Frontal cortex (tissue), 4 donors: ENCODE data around the gene MTMR2. TPM values are rescaled to one million over a fixed set of nuclear protein-coding genes. Genes with fewer than 3 reads are reported as not detected.
"Not testable (repeated sequence)": the region's sequence is repeated elsewhere in the genome, so short reads cannot be mapped to it uniquely, and the experiment has no call there.

ENCODE experiments used
- DNase-seq, 2 donors: peaks; one replicate each; pipeline ENCODE4 v3.0.0; 2012; ENCODE audit warnings: low spot score in 2 of 2
- FAIRE-seq: peaks from 2 replicates; lab custom pipeline; 2012; peaks lifted over from hg19 to GRCh38; lab: Jason Lieb, UNC
- total RNA-seq: library from RNA; depleted of rRNA; stranded (reverse); fragments of >200 nt; gene quantifications from one replicate; pipeline ENCODE4 v1.2.3, GENCODE V29; 2014
- donor health status: control.
- donor health status: control.
- donor health status: control.

MTMR2 gene
- total RNA-seq, 1 donor from 2014 or later, result 27.7 TPM

DNA sequence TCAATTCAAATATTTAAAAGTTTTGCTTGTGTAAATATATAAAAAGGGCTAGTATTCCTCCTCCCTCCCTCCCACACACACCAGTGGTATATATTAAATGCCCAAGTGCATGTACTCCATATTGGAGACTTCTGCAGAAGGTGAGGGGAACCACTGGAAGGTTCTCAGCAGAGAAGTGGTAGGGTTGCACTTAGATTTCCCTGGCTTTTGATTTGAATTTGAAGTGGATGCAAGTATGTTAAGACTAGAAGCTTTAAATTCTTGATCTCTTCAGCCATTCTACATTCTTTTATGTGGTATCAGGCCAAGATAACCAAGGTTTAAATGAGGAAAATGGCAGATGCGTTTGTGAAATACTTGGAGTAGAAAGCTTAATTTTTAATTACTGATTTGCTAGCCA, 90.5 kb downstream of the MTMR2 start:
- FAIRE-seq, result no peak
- no peak for DNase-seq

DNA sequence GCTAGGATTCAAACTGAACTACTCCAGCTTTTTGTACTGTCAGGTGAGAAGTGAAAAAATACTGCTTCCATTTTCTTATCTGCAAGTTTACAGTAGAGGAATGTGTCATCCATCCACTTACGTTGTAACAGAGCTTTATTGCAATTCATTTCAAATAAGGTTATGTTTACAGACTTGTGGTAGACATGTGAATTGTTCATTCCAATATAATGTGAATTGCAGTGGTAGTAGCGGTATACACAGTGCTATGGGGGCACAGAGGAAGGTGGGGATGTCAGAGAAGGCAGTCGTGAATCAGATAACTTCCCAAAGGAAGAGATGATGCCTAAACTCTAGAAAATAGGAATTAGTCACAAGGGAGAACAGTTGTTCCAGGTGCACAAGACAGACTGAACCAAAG, 91.1 kb downstream of the MTMR2 start:
- DNase-seq, result no peak
- no peak for FAIRE-seq

DNA sequence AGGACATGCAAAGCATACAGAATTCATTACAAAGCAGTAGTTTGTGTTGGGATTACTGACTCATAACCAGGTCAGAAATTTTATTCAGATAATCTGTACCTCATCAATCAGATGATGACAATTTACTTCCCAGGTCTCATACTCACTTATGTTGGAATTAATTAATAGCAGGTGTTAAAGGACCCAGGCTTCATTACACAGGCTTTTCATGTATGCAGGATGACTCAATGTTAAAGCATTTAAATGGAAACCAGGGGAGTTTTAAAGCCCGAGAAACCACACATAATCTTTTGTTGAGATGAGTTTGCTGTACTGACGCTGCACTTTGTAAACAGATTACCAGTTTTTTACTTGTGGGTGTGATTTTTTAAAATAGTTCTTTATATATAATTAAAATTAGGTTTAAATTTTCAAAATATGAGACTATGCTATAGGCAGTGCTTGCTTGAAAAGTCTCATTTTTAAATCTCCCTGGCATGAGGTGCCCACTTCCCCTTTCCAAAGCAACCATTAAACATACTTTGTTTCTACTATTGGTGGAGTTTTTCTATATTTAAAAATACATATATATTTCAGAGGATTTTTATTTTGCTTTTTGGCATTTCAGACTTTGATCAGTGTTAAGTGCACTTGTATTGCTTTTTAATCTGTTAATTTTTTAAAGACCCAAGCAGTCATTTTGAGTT, 92.6 kb downstream of the MTMR2 start:
- no peak for DNase-seq
- no peak for FAIRE-seq

DNA sequence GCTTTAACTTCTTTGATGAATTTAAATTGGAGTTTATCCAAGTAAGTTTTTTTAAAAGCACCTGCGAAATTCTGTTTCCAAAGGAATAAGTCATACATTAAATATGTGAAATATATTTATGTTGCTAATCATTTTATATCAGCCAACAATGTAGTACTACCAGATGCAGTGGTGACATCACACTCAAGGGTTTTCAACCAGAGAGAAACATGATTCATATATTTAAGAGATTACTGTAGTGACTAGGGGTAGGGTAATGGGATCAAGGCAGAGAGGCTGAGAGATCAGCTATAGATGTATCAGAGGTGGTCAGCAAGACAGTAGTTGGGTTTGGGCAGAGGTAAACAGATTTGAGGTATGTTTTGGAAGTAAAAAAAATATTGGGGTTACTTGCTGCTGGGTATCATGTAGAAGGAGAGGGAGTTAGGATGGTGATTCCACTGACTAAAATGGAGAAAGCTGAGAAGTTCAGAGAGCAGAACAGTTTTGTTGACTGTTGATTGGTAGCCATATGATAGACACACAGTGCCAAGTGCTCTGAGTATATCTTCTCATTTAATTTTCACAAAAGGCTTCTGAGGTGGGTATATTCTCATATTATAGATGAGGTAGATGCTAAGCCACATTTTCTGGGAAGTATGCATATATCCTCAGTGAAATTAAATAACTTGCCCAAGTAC, 94.2 kb downstream of the MTMR2 start:
- FAIRE-seq, result no peak

DNA sequence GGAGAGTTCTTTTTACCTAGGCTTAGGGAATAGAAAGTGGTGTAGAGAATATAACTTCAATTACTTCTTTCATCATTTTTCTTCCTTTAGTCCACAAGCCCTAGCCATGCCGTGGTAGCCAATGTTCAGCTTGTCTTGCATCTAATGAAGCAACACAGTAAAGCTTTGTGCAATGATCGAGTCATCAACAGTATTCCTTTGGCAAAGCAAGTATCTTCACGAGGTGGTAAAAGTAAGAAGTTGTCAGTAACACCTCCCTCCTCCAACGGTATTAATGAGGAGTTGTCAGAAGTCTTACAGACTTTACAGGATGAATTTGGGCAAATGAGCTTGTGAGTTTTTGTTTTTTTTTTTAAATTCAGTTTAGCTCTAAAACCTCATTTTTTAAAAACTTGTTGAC, 96.2 kb downstream of the MTMR2 start:
- no peak for DNase-seq
- no peak for FAIRE-seq

More for the DNA sequence above, 94.2 kb downstream of the MTMR2 start:
- no peak for DNase-seq

DNA sequence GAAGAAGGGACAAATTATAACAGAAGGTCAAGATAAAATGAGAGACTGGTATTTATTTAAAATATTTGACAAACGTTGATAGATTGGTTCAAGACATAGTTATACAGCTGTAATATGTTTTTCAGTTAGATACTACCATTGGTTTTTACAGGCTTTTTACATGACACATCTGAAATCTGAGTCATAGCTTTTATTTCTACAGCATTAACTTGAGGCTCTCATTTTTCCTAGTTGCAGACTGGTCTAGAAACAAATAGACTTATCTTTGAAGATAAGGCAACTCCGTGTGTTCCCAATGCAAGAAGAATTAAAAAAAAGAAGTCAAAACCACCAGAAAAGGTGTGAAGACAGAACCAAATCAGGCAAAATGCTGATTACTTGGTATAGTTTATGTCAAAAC, 102.3 kb downstream of the MTMR2 start:
- no peak for FAIRE-seq
- no peak for DNase-seq

DNA sequence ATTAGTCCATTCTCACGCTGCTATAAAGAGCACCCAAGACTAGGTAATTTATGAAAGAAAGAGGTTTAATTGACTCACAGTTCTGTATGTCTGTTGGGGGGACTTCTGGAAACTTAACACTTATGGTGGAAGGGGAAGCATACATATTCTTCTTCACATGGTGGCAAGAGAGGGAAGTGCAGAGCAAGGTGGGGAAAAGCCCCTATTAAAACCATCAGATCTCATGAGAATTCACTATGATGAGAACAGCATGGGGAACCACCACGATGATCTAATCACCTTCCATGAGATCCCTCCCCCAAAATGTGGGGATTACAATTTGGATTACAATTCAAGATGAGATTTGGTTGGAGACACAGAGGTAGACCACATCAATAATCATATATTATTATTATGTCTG, 107.9 kb downstream of the MTMR2 start:
- no peak for DNase-seq
- no peak for FAIRE-seq

DNA sequence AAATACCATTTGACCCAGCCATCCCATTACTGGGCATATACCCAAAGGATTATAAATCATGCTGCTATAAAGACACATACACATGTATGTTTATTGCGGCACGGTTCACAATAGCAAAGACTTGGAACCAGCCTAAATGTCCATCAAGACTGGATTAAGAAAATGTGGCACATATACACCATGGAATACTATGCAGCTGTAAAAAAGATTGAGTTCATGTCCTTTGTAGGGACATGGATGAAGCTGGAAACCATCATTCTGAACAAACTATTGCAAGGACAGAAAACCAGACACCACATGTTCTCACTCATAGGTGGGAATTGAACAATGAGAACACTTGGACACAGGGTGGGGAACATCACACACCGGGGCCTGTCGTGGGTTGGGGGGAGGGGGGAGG, 112.9 kb downstream of the MTMR2 start:
- DNase-seq, result not testable (repeated sequence)

DNA sequence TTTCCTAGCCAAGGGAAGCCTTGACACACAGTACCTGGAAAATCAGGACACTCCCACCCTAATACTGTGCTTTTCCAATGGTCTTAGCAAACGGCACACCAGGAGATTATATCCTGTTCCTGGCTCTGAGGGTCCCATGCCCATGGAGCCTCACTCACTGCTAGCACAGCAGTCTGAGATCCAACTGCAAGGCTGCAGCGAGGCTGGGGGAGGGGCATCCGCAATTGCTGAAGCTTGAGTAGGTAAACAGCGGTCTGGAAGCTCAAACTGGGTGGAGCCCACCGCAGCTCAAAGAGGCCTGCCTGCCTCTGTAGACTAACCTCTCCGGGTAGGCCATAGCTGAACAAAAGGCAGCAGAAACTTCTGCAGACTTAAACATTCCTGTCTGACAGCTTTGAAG, 117.4 kb downstream of the MTMR2 start:
- not testable (repeated sequence) for FAIRE-seq, DNase-seq

More for the DNA sequence above, 112.9 kb downstream of the MTMR2 start:
- FAIRE-seq, result not testable (repeated sequence)

DNA sequence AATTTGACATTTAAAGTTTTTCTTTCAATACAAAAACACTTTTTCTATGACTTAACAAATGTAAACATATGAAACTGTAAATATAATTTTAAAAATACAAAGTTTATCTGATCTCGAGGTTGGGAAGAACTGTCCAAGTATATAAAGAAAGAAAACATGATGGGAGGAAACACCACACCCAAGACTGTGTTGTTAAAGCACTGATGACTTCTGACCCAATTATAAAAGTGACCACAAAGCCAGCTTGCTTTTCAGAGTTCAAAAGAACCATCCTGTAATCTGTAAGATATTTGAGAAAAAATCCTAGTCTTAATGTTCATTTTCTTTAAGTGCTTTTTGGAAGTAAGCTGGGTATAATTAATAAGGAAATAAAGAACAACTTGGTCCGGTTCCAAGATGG, 118.0 kb downstream of the MTMR2 start:
- DNase-seq (no peak), FAIRE-seq (no peak)

DNA sequence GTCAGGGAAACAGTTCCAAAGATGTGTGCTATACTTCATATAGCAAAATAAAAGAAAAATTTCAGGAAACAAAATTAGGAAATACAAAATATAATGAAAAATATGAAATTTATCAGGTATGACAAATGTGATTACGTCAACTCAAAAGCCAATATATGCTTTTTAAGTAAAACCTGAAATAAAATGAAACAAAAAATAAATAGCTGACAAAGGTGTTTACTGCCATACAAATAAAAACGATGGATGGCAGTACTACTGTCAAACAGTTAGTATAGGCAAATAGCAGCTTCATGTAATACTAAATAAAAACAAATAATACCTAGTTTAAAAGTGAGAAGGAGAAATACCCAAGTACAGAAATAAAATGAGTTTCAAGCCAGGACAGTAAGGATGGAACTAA, 119.9 kb downstream of the MTMR2 start:
- FAIRE-seq, result no peak
- no peak for DNase-seq

DNA sequence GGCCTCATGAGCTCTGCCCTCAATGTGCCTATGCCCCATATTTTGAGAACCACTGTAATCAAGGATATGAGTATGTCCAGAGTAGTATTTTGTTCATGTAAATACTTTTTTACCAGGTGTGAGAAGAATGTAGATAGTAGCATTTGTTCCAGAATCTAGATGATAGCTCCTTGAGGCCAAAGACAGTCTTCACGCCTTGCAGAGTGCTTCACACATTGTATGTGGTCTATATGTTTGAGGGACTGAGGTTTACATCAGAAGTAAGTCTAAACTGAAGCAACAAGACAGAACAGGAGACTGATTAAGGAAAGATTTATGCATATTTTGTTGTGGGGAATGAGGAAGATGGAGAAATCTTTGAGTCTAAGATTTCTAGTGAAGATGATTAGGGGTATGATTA, 121.1 kb downstream of the MTMR2 start:
- DNase-seq (no peak), FAIRE-seq (no peak)

DNA sequence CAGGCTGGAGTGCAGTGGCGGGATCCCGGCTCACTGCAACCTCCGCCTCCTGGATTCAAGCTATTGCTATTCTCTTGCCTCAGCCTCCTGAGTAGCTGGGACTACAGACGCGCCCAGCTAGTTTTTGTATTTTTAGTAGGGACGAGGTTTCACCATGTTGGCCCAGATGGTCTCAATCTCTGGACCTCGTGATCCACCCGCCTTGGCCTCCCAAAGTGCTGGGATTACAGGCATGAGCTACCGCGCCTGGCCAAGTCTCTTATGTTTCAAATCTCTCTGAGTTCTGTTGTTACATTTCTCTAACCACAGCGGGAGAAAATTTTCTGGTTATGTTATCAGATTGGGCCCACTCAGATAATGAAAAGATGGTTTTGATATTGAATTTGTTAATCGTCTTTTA, 123.5 kb downstream of the MTMR2 start:
- FAIRE-seq, result no peak
- no peak for DNase-seq

DNA sequence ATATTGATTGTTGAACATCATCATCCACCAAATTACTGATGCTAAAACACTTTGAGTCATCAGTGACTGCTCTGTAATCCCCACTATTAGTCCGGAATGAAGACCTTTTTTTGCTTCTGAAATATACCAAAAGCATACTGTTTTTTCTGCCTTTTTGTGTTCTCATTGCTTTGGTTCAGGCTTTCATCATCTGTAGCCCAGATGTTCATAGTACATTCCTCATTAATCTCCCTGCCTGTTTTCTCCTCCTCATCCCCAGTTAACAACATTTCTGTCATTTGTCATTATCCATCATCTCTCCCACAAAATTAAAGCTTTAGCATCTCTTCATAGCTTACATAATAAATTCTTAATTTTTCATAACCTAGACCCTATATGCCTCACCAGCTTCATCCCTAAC, 124.4 kb downstream of the MTMR2 start:
- FAIRE-seq, result no peak

DNA sequence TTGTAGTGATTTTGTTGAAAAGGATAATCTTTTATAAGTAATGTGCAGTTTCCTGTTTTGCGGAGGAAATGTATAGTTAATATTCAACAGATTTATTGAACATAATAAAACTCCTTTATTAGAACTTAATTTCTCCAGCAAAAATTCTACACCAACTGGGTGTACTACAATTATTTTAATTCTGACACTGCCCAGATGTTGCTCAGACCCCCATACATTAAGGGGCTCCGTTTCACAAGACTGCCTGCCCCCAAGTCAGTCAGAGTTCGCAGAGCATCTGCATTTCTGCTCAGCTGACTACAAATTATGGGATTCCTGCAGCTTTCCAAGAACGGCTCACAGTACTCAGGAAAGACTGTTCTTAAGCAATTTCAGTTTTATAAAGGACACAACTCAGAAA, 127.4 kb downstream of the MTMR2 start:
- FAIRE-seq (no peak), DNase-seq (no peak)

More for the DNA sequence above, 124.4 kb downstream of the MTMR2 start:
- DNase-seq, result no peak

DNA sequence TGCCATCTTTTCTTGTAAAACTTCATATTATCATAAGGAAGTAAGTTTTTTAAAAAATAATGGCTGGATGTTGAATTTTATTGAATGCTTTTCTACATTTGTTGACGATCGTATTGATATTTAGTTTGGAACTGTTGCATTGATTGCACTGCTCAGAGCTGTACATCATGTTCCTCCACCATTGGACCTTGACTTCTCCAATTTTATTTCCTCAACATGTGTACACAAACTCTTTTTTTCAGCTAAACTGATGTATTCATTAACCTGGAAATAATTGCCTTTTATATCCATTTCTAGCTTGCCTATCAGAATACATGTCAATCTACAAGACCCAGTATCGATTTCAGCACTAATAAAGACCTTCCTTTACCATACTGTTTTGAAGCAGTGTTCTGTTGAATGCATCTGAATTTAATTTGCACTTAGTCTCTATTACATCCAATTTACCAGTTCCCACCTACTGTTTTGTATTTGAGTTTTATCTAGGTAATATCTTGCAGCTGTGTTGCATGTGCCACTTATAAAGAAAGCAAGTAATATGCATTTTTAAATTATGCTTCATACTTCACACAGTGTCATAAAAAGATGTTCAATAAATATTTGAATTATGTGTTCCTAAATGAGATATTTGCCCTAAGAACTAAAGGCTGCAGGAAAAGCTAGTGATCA, 128.1 kb downstream of the MTMR2 start:
- FAIRE-seq (no peak), DNase-seq (no peak)

DNA sequence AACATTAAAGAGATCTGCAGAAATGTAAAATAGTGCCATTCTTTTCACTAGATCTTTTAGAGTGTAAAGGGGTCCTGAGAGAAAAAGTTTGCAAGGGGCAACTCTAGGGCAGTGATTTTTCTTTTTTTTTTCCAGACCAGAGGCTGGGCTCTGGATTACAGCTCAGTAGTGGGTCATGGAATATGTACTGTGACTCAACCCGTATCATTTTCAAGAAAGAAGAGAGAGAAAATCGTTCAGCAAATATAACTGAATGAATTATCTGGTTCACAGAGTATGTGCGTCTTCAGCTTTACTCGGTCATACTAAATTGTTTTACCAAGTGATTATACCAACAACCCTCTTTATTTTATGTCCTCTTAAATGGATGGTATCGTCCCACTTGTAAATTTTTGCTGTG, 129.8 kb downstream of the MTMR2 start:
- DNase-seq, result no peak
- no peak for FAIRE-seq

DNA sequence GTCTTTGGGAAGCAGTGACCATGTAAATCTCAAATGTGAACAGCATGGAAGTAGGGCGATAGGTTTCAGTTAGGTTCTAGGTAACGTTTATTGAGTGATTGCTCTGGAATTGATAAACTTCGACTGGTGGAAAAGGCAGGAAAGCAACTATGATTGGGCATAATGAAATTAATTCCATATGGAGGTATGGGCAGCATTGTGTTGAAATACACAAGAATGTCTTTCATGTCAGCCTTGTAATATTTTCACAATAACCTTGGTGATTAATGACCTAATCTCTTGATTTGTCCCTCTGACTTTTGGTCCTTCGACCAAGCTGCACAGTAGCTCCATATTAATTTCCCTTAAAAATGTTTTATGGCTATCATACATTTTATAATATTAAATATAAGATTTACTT, 130.8 kb downstream of the MTMR2 start:
- DNase-seq (no peak), FAIRE-seq (no peak)

DNA sequence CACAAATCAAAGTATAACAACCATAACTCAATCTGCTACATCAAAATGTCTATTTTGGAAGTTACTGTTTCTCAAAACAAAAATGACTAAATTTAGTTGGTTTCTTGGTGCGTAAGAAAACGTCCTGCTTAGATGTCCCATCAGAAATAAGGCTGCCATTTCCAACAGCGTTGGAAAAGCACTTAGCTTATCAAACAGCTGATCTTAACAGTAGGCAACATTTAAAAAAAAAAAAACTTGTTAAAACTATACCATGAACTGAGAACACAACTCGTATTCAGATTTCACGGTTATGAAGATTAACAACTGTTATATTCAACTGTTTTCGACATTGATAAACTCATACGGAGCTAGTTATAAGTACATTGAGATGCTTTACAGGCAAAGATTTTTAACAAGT, 131.2 kb downstream of the MTMR2 start:
- no peak for DNase-seq
- FAIRE-seq, result no peak

DNA sequence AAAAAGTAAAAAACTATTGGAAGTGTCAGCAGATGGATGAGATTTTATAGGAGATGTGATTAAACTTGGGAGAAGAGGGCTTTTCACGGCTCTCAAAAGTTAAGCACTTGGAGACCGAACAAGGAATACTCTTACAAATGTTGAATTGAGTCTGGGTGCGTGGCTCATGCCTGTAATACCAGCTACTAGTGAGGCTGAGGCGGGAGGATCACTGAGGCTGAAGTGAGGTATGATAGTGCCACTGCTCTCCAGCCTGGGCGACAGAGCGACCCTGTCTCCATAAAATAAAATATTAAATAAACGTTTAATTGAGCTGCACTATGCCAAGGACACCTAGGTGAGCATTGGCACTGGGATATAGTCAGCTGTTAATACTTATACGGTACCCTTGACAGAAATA, 131.7 kb downstream of the MTMR2 start:
- DNase-seq (no peak), FAIRE-seq (no peak)

DNA sequence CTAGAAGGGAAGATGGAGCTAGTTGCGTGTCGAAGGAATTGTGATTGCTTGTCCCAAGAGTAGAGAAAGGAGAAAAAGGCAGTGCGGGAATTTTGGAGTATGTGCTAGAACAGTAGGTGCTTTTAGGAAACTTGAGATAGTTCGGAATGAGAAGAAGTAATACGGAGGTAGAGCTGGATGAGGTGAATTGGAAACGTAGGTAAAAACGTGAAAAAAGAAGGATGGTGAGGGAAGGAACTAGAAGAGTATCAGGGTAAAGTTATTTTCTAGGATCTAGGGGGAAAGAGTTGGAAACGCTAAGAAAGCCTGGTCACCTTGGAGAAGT, 132.2 kb downstream of the MTMR2 start:
- no peak for FAIRE-seq
- no peak for DNase-seq
